RWPE1 (cell line): ENCODE results near the gene CFAP45.

Experiments used
- CTCF ChIA-PET: fragments of 350-600 bp; sonication (Branson Sonifier 250); formaldehyde crosslinking; extraction: SDS; loops from one replicate; lab custom pipeline; 2021; lab: Yijun Ruan, JAX
- POLR2A ChIA-PET: fragments of 400-600 bp; formaldehyde crosslinking; extraction: SDS; loops from one replicate; lab custom pipeline; 2020; ENCODE audit warnings: antibody characterized with exemption; ENCODE audit not compliant: low non-redundant PET; lab: Yijun Ruan, JAX
- DNase-seq: peaks from one replicate; pipeline ENCODE4 v3.0.0; 2012; ENCODE audit warnings: low spot score
- H3K27ac ChIP-seq: fragments of 450-650 bp; 2 replicates; pipeline ENCODE4 v1.5.1; 2017
- CTCF ChIP-seq: fragments of 450-650 bp; conservative IDR thresholded peaks from 2 replicates; pipeline ENCODE4 v1.5.1; 2017; ENCODE audit warnings: low read depth, mild to moderate bottlenecking

CFAP45 gene

GRCh38 chr1:159924791-159925718, 25.1 kb upstream of the CFAP45 start, which contains the start of gene TAGLN2:
Gene TAGLN2, minus strand, starts transcription at chr1:159925507. Its CDS starts 4,998 bp downstream, at chr1:159920509.
- TF ChIP-seq CTCF = no peak
- peak; percentile 93 for DNase-seq
- ChIA-PET POLR2A (interaction anchor here (0.6 to 1.7 kb wide), 3 partner anchors 10 to 21 kb away, joined by 3 to 5 read pairs (median 3); no protein-coding TSS in a partner anchor), CTCF (interaction anchor here (0.6 to 2.7 kb wide), 5 partner anchors 11 to 86 kb away, joined by 3 to 8 read pairs (median 3); no protein-coding TSS in a partner anchor)
- H3K27ac ChIP-seq = peak within 1 kb of the TSS; percentile 99

GRCh38 chr1:159924025-159924790, 24.2 kb upstream of the CFAP45 start:
- POLR2A ChIA-PET = interaction anchor here (0.6 to 1.3 kb wide), 4 partner anchors 10 to 31 kb away, joined by 3 to 5 read pairs (median 4); no protein-coding TSS in a partner anchor
- peak overlapping the region; percentile 99 for H3K27ac ChIP-seq
- no peak for TF ChIP-seq CTCF
- peak; percentile 98 for DNase-seq
- CTCF ChIA-PET = interaction anchor here (0.6 to 2.7 kb wide), 8 partner anchors 12 to 230 kb away, joined by 3 to 9 read pairs (median 4); no protein-coding TSS in a partner anchor

DNA sequence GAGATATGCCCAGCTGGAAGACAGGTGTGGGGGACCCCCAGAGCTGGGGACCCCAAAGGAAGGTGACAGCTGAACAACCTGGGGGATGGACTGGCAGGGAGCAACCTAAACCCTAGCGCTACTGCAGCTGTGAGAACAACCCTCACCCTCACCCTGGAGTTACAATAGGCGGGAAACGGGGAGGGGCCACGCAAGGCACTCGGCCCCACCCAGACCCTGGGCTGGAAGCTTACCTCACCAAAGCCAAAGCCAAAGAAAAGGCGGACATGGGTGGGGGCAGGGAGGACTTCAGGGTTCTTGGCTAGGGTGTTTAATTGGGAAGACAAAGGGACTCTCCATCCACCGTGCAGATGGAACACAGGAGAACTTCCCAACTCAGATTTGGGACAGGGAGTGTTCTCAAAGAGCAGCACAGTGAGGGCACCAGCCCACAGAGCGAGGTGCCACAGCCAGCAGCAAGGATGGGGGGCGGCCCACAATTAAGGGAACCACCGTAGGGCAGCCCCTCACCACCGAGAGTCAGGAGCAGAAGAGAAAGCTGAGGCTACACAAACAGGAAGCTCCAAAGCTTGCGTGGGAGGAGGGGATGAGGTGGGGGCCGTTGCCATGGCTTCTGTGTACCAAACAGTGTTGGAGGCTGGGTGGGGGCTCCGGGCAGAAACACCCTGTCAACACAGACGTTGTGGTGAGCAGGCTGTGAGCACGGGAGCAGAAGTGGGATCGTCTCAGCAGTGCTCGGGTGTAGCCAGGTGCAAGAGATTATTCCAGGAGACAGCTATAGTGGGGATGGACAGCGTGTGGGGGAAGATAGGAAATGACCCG, 23.4 kb upstream of the CFAP45 start:
- peak; percentile 89 for DNase-seq
- H3K27ac ChIP-seq = peak overlapping the region; percentile 99
- TF ChIP-seq CTCF = no peak
- CTCF ChIA-PET = interaction anchor here (0.6 to 2.7 kb wide), 8 partner anchors 13 to 230 kb away, joined by 3 to 9 read pairs (median 4); no protein-coding TSS in a partner anchor
- POLR2A ChIA-PET = interaction anchor here (0.6 to 1.3 kb wide), 3 partner anchors 21 to 1416 kb away, joined by 3 to 5 read pairs (median 4); no protein-coding TSS in a partner anchor

DNA sequence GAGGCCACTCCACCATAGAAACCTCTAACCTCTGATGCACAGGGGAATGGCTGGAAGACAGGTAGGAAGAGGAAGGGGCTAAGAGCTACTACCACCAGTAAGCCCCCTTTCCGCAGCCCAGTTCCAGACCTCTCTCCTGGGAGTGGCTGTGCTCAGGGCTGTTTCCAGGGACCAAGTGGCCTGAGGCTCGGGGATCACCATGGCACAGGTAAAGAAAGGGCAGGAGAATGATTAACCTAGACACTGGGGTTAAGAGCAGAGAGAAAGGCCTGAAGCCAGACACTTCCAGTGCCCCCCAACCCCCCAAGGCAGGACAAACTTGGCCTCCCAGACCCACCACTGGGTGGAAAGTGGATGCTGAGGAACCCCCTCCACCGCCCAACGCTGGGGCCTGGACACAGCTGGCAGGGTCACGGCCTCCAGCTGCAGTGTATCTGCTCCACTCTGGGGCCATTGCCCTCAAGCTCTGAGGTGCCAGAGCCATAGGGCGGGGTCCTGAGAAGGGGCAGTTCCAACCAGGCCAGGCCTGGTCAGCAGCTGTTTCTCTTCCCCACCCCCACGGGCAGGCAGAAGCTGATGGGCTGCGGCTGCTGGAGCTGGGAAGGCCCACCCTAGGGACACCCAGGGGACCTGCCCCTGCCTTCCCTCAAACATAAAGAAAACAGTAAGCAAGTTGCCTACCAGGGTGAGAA, 22.7 kb upstream of the CFAP45 start:
- POLR2A ChIA-PET = interaction anchor here (0.6 to 1.3 kb wide), 2 partner anchors 30 to 1417 kb away, joined by 4 to 5 read pairs; no protein-coding TSS in a partner anchor
- DNase-seq = no peak
- CTCF ChIA-PET = interaction anchor here (1.6 to 2.7 kb wide), 2 partner anchors 29 to 85 kb away, joined by 8 to 11 read pairs; no protein-coding TSS in a partner anchor
- H3K27ac ChIP-seq = peak overlapping the region; percentile 99
- TF ChIP-seq CTCF = no peak

GRCh38 chr1:159921700-159922504, 21.9 kb upstream of the CFAP45 start:
- ChIA-PET CTCF (interaction anchor here (0.5 to 1.6 kb wide), 2 partner anchors 30 to 86 kb away, joined by 3 to 11 read pairs; no protein-coding TSS in a partner anchor), POLR2A (no interaction called here)
- peak overlapping the region; percentile 99 for H3K27ac ChIP-seq

More at GRCh38 chr1:159921700-159922504, 21.9 kb upstream of the CFAP45 start:
- TF ChIP-seq CTCF = no peak
- no peak for DNase-seq
